ENCODE measurements around the gene ATRN. TPM values are rescaled to one million over a fixed set of nuclear protein-coding genes. Genes with fewer than 3 reads are reported as not detected.
"Not testable (repeated sequence)": the region's sequence is repeated elsewhere in the genome, so short reads cannot be mapped to it uniquely, and the experiment has no call there.

Gene ATRN
- total RNA-seq, 4 donors from 2014 or later, result 24.0 to 31.5 (median 26.4) TPM

GRCh38 chr20:3595541-3595940 is 124.7 kb downstream of the ATRN start:
- WGBS, 2 donors, result 91% methylated on average over 4 of the region's 4 CpGs
- peaks cover 0 to 90% (median 0%) of the 10 kb centered on the region in 3 donors for H3K36me3 ChIP-seq
- no peaks in the 10 kb centered on the region for H3K27me3 ChIP-seq
- no peak for TF ChIP-seq EP300 (IDR thresholded peaks at IDR 0.05)
- TF ChIP-seq POLR2A (IDR thresholded peaks at IDR 0.05), result no peak
- TF ChIP-seq CTCF (IDR thresholded peaks at IDR 0.05), result no peak
- no peaks in the 10 kb centered on the region for H3K4me1 ChIP-seq
- no peaks in the 10 kb centered on the region for H3K9me3 ChIP-seq
- no peak overlapping the region for H3K27ac ChIP-seq
- DNase-seq (ENCODE audit: low spot score in 2 of 2), result no peak
- H3K4me3 ChIP-seq, result no peak overlapping the region

GRCh38 chr20:3603108-3603507 is 132.3 kb downstream of the ATRN start:
- DNase-seq (ENCODE audit: low spot score in 2 of 2), result no peak
- Histone ChIP-seq H3K4me1 (no peaks in the 10 kb centered on the region), H3K9me3 (no peaks in the 10 kb centered on the region), H3K27ac (no peak overlapping the region), H3K36me3 (peaks cover 0 to 88% (median 5%) of the 10 kb centered on the region in 3 donors), H3K4me3 (no peak overlapping the region), H3K27me3 (no peaks in the 10 kb centered on the region)
- WGBS, 2 donors, result 85 to 90% methylated on average over 2 of the region's 2 CpGs
- TF ChIP-seq CTCF (IDR thresholded peaks at IDR 0.05) (no peak), EP300 (IDR thresholded peaks at IDR 0.05) (no peak), POLR2A (IDR thresholded peaks at IDR 0.05) (no peak)

- H3K4me3 ChIP-seq; H3K27ac ChIP-seq; H3K4me1 ChIP-seq; H3K9me3 ChIP-seq; H3K27me3 ChIP-seq; DNase-seq (ENCODE audit: low spot score in 2 of 2): not testable (repeated sequence)
- 96% methylated on average over 4 of the region's 4 CpGs for WGBS, 2 donors
- H3K36me3 ChIP-seq, result peaks cover 0 to 72% (median 5%) of the 10 kb centered on the region in 3 donors
Measured at GRCh38 chr20:3605386-3605886, 134.6 kb downstream of the ATRN start.

GRCh38 chr20:3606021-3606420 is 135.2 kb downstream of the ATRN start:
- Histone ChIP-seq H3K9me3 (no peaks in the 10 kb centered on the region), H3K27ac (no peak overlapping the region), H3K36me3 (peaks cover 0 to 66% (median 5%) of the 10 kb centered on the region in 3 donors), H3K4me1 (no peaks in the 10 kb centered on the region), H3K4me3 (no peak overlapping the region), H3K27me3 (no peaks in the 10 kb centered on the region)
- no peak for TF ChIP-seq EP300 (IDR thresholded peaks at IDR 0.05)
- TF ChIP-seq POLR2A (IDR thresholded peaks at IDR 0.05), result no peak
- no peak for TF ChIP-seq CTCF (IDR thresholded peaks at IDR 0.05)
- WGBS, 2 donors, result 74 to 80% methylated on average over 3 of the region's 3 CpGs
- no peak for DNase-seq (ENCODE audit: low spot score in 2 of 2)

- TF ChIP-seq CTCF (IDR thresholded peaks at IDR 0.05) (no peak), POLR2A (IDR thresholded peaks at IDR 0.05) (no peak), EP300 (IDR thresholded peaks at IDR 0.05) (no peak)
- peaks cover 0 to 20% (median 0%) of the 10 kb centered on the region in 4 donors for H3K4me1 ChIP-seq
- H3K36me3 ChIP-seq, result peaks cover 0 to 18% (median 0%) of the 10 kb centered on the region in 3 donors
- no peaks in the 10 kb centered on the region for H3K9me3 ChIP-seq
- no peak for DNase-seq (ENCODE audit: low spot score in 2 of 2)
- H3K4me3 ChIP-seq, result no peak overlapping the region
- no peak overlapping the region for H3K27ac ChIP-seq
- no peaks in the 10 kb centered on the region for H3K27me3 ChIP-seq
- 28 to 59% methylated on average over 1 of the region's 1 CpG for WGBS, 2 donors
Measured at GRCh38 chr20:3611901-3612300, 141.1 kb downstream of the ATRN start.

Data from tibial nerve (tissue), 4 donors.